ENCODE data around the gene HBM.
"Not testable (repeated sequence)": the region's sequence is repeated elsewhere in the genome, so short reads cannot be mapped to it uniquely, and the experiment has no call there.

GRCh38 chr16:176477-177382 is 11.0 kb downstream of the HBM start, which contains the start of gene HBA1:
- not testable (repeated sequence) for TF ChIP-seq CTCF, EP300 (IDR thresholded peaks at IDR 0.05)
